IPS-11a (cell line): ENCODE measurements around the gene UGT1A4.

Experiments
- H3K4me3 ChIP-seq: one replicate; pipeline ENCODE4 v1.5.1; 2013; ENCODE audit warnings: low read depth, low read length, control low read depth

The UGT1A4 gene

DNA sequence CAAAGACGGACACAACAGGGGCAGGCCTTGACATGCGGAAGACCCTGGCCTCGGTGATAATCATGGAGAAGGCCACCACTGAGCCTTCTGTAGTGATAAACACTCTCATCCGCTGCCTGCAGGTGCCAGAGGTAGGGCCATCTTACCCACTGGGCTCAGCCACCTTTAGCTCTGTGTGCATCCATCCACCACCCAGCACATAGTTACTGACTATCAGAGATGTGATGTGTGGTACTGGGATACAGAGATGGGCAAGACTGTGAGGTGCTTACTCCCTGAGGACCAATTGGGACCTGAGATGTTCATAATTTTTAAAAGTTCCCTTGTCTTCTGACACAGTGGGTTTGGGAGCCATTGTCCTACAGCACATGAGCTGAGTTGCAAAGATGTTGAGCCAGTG, 61.2 kb downstream of the UGT1A4 start:
- H3K4me3 ChIP-seq = no peak overlapping the region

DNA sequence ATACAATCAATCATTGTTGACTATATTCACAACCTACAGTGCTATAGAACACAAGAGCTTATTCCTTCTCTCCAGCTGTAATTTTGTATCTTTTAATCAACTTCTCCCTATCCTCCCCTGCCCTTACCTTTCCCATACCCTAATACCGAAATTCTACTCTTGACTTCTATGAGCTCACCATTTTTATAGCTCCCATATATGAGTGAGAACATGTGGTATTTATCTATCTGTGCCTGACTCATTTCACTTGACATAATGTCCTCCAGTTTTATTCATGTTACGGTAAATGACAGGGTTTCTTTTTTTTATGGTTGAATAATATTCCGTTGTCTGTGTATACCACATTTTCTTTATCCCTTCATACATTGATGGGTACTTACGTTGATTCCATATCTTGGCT, 62.2 kb downstream of the UGT1A4 start:
- H3K4me3 ChIP-seq = no peak overlapping the region

DNA sequence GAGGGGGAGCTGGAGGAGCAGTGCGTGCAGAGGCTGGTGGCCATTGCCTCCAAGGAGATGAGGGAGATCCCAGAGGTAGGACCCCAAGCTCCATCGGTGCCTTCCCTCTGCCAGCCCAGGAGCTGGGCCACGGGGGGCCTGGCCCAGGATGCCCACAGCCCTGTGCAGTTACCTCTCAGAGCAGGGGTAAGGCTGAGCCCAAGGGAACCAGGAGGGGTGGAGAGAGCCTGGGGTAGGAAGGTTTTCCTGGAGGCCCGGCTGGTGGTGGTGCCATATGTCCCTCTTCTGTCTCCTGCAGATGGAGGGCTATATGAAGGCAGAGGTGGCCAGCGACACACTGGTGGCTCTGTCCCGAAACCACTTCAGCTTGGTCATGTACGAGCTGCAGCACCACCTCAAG, 71.0 kb downstream of the UGT1A4 start:
- no peak overlapping the region for H3K4me3 ChIP-seq

DNA sequence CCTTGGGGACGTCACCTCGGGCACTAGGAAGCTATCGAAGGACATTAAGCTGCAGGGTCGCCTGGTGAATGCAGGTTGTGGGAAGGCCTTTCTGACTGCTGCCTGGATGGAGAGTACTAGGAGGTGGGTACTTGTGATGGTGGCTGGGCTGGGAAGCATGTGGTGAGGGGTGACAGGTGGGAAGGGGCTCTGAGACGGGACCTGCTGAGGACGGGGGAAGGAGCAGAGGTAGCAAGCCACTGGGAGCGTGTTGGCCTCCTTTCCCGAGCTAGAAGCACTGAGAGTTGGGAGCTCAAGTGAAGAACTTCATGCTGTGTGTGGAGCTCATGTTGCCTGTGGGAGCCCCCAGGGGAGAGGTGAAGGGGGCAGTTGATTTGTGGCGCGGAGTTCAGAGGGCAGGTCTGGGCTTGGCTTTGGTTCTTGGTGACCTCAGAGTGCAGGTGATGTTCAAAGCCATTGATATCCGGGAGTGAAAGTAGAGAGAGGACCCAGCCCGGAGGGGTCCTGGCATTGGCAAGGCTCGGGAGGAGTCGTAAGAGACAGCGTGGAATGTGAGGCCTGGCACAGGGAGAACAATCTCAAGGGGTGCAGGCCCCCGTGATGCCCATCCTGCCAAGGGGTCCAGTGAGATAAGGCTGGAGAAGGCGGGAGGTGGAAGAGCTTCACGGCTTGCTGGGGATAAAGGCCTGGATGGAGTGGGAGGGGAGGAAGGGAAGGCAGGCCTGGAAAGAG, 72.8 kb downstream of the UGT1A4 start:
- H3K4me3 ChIP-seq = no peak overlapping the region

GRCh38 chr2:233791883-233792329, 73.4 kb downstream of the UGT1A4 start:
- H3K4me3 ChIP-seq = no peak overlapping the region

- no peak overlapping the region for H3K4me3 ChIP-seq
These were observed 74.2 kb downstream of the UGT1A4 start for GRCh38 chr2:233792720-233793119.

GRCh38 chr2:233793465-233794127, 75.1 kb downstream of the UGT1A4 start:
- no peak overlapping the region for H3K4me3 ChIP-seq

- no peak overlapping the region for H3K4me3 ChIP-seq
These were observed 75.7 kb downstream of the UGT1A4 start for GRCh38 chr2:233794128-233794658.

DNA sequence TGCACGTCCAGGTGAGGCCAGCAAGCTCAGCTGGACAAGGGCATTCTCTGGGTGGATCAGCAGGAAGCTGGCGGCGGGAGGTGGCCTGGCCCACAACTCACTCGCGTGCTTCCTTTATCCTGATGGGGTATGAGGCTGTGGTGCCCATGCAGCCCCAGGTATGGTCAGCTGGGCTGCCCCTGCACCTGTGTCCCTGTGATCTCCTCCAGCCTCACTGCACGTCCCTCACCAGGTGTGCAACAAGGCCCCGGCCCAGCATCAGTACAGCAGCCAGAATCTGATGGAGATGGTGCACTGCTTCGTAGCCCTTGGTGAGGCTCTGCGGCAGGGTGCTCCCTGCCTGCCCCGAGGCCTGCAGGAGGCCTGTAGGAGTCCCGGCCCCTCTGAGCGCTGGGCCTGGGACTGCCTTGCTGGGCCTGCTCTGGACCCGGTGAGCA, 77.2 kb downstream of the UGT1A4 start:
- no peak overlapping the region for H3K4me3 ChIP-seq

DNA sequence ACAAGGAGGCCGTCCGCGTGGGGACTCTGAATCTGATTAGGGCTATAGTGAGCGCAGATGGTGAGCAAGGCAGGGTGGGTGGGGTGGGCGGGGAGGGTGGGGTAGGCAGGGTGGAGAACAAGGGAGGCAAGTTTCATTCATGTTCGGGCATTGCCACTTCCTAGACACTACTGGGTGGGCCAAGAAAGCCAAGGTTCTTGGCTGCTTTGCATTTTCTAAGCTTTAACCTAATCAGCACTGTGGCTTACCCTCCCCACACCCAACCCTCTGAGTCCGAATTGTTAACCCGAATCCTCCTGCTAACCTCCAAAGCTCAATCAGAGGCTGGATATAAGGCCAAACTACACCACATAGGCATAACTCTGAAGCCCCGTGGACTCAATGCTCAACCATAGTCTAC, 77.7 kb downstream of the UGT1A4 start:
- no peak overlapping the region for H3K4me3 ChIP-seq

GRCh38 chr2:233798335-233799086, 80.0 kb downstream of the UGT1A4 start:
- no peak overlapping the region for H3K4me3 ChIP-seq

- H3K4me3 ChIP-seq = no peak overlapping the region
These were observed 80.6 kb downstream of the UGT1A4 start for GRCh38 chr2:233799087-233799665.

GRCh38 chr2:233799716-233800115, 81.2 kb downstream of the UGT1A4 start:
- H3K4me3 ChIP-seq = no peak overlapping the region

- no peak overlapping the region for H3K4me3 ChIP-seq
These were observed 81.7 kb downstream of the UGT1A4 start for GRCh38 chr2:233800208-233800607.

GRCh38 chr2:233801357-233802131, 83.0 kb downstream of the UGT1A4 start:
- no peak overlapping the region for H3K4me3 ChIP-seq

DNA sequence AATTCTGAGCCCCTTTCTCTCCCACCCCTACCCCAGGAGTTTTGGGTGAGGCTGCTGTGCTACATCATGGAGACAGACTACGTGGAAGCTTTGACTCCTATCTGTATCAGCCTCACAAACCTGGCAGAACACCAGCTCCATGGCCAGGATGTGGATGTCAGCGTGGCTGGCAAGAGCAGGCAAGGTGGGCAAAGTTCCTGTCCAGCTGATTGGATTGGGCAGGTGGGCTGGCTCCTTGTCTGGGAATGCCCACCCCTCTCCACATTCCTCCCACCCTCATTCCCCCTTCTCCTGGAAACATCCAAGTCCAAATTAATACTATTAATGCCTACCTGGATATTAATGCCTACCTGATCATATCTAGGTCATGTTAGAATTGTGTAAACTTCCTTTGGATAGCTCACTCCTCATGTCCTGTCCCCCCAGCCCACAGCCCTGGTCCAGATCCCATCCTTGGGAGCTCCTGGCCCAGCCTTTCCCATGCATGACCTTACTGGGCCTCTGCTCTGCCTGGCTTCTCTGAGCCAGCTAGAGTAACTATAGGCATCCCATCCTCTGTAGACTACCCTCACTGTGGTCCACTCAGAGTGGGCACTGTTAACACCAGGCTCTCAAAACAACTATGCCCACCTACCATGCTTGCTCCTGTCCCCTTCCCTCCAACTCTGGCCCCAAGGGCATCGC, 83.7 kb downstream of the UGT1A4 start:
- no peak overlapping the region for H3K4me3 ChIP-seq

DNA sequence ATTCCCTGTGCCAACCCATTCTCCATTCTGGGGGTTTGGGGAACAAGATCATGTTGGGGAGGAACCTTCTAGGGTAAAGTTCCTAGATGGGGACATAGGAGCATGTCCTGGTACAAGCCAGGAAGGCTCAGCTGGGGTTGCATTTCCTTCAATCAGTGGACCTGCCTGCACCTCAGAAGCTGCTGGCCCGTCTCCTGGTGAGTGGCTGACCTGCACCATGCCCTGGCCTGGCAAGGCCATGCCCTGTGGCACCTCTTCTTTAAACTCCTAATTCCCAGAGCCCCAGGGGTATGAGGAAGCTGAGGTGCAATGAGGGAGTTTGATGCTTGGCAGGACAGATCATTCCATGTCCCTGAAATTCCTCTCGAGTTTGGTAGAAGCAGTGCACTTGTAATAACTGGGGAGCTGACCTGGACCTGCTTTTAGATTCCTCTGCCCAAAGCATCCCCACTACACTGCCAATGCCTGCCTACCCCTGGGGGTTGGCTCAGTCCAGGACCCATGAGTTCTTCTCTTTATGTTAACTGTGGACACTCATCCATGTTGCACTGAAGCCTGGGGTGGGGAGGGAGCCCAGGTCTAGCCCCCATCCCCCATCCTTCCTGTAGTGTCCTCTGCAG, 84.9 kb downstream of the UGT1A4 start:
- no peak overlapping the region for H3K4me3 ChIP-seq

DNA sequence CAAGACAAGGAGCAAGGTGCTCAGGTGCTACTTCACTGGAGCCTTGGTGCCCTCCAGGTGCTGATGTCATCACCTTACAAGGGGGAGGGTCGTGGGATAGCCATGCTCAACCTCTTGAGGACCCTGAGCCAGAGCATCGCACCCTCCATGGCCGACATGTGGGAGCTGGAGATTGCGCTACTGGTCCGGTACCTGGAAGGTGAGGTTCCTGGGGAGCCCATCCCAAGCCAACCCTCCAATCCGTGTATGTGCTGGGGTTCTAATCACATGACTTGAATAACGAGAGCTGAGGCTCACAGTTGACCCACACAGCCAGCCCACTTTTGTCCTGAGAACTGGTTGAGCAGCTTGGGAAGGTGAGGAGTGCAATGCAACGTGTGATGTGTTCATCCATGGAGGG, 85.5 kb downstream of the UGT1A4 start:
- no peak overlapping the region for H3K4me3 ChIP-seq

- H3K4me3 ChIP-seq = no peak overlapping the region
These were observed 88.8 kb downstream of the UGT1A4 start for GRCh38 chr2:233807215-233807865.
